ENCODE results near the gene GRB10.

Gene GRB10

DNA sequence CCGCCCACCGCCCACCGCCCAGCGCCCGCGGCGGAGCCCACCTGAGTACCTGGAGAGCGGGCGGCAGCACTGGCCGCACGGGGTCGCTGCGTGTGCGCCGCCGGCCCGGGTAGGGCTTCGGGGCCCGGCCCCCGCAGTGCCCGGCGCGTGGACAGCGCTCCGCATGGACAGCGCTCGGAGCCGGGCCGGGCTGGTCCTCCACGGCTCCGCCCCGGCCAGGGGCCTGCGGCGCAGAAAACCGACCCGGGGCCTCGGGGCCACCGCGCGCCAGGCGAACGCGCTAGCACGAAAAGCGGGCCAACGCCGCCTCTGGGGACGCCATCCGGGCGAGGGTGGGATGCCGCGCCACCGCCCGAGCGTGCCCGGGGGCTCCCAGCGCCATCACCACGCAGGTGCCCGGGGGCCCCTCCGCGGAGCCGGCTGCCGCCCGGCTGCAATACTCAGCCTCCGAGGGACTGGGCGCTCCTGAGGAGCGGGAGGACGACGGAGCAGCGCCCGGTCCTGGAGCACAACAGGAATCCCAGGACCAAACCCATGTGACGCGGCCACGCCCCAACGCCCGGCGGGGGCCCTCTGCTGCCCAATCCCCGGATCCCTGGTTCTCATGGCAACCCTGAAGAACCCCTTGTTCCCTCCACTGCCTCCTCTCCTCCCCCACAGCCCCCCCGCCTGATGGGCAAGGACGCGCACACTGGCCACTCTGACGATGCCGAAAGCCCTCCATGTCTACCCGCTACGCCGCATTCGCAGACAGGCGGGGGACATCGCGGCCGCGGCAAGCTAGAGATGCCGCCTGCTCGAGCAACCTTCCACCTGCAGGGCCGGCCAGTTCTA, at the start of gene GRB10:
TSS of gene GRB10 (minus strand) at position 522 of the 834 bp plus-strand sequence. CDS start 50,574 bp downstream, outside the sequence.
- no peak within 1 kb of the TSS for H3K27ac ChIP-seq (ENCODE audit: low read length)
- H3K4me3 ChIP-seq (ENCODE audit: low read length) = peak within 1 kb of the TSS; percentile 50
- H3K9me3 ChIP-seq (ENCODE audit: control insufficient read depth, low read depth, low read length) = no peaks in the 10 kb centered on the region
- peak within 1 kb of the TSS; percentile 30 for H3K9ac ChIP-seq (ENCODE audit: low read length)
- H3K4me1 ChIP-seq (ENCODE audit: control insufficient read depth, low read depth, low read length) = peaks cover 20% of the 10 kb centered on the region
- peaks cover 23% of the 10 kb centered on the region for H3K27me3 ChIP-seq (ENCODE audit: control insufficient read depth, insufficient read depth, low read length)
- H3K36me3 ChIP-seq (ENCODE audit: control insufficient read depth, low read depth, low read length) = no peaks in the 10 kb centered on the region

DNA sequence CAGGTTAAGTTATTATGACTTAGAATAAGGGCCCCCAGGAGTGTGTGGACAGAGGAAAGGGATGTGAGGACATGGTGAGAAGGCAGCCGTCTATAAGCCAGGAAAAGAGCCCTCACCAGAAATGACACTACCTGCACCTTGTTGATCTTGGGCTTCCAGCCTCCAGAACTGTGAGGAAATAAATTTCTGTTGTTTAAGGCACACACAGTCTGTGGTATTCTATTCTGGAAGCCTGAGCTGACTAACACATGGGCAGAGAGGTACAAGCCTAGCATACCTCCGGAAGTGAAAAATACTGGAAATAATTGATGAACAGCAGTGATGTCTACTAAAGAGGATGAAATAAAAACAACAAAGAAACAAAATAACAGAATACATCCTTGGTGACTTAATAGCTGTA, 46.1 kb upstream of the GRB10 start:
- H3K27me3 ChIP-seq (ENCODE audit: control insufficient read depth, insufficient read depth, low read length) = no peaks in the 10 kb centered on the region
- H3K9ac ChIP-seq (ENCODE audit: low read length) = no peak overlapping the region
- H3K27ac ChIP-seq (ENCODE audit: low read length) = no peak overlapping the region
- no peaks in the 10 kb centered on the region for H3K9me3 ChIP-seq (ENCODE audit: control insufficient read depth, low read depth, low read length)
- H3K4me1 ChIP-seq (ENCODE audit: control insufficient read depth, low read depth, low read length) = no peaks in the 10 kb centered on the region
- no peak overlapping the region for H3K4me3 ChIP-seq (ENCODE audit: low read length)
- no peaks in the 10 kb centered on the region for H3K36me3 ChIP-seq (ENCODE audit: control insufficient read depth, low read depth, low read length)

DNA sequence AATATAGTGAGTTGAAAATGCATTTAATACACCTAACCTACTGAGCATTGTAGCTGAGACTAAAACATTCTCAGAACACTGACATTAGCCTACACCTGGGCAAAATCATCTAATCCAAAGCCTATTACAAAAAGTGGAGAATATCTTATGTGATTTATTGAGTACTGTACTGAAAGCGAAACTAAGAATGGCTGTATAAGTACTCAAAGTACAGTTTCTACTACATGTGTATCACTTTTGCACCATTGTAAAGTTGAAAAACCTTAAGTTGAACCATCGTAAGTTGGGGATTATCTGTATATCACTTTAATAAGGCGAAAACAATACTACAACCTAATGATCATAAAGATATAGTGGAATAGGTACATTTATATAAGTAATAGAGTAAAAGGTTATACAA, 45.4 kb upstream of the GRB10 start:
- H3K4me3 ChIP-seq (ENCODE audit: low read length) = no peak overlapping the region
- no peaks in the 10 kb centered on the region for H3K27me3 ChIP-seq (ENCODE audit: control insufficient read depth, insufficient read depth, low read length)
- H3K4me1 ChIP-seq (ENCODE audit: control insufficient read depth, low read depth, low read length) = no peaks in the 10 kb centered on the region
- H3K9me3 ChIP-seq (ENCODE audit: control insufficient read depth, low read depth, low read length) = no peaks in the 10 kb centered on the region
- H3K27ac ChIP-seq (ENCODE audit: low read length) = no peak overlapping the region
- no peak overlapping the region for H3K9ac ChIP-seq (ENCODE audit: low read length)
- no peaks in the 10 kb centered on the region for H3K36me3 ChIP-seq (ENCODE audit: control insufficient read depth, low read depth, low read length)

DNA sequence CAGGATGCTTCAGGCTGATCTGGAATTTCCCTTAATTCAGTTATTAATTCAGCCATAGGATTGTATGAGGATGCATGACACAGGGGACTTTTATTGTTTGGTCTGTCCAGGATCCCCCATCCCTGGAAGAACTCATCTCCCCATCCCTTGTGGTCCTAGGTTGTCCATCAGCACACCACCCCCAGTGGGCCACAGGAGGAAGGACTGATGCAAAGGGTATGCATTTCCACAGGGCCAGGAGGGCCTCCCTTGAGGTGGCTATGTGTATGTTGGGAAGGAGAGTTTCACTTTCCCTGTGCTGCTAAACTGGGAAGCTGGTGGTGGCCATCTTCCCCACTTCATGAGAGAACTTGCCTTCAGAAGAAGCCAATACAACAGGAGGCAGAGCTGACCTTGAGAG, 44.6 kb upstream of the GRB10 start:
- H3K27ac ChIP-seq (ENCODE audit: low read length) = no peak overlapping the region
- H3K9me3 ChIP-seq (ENCODE audit: control insufficient read depth, low read depth, low read length) = no peaks in the 10 kb centered on the region
- H3K4me3 ChIP-seq (ENCODE audit: low read length) = no peak overlapping the region
- H3K36me3 ChIP-seq (ENCODE audit: control insufficient read depth, low read depth, low read length) = no peaks in the 10 kb centered on the region
- H3K4me1 ChIP-seq (ENCODE audit: control insufficient read depth, low read depth, low read length) = no peaks in the 10 kb centered on the region
- H3K27me3 ChIP-seq (ENCODE audit: control insufficient read depth, insufficient read depth, low read length) = no peaks in the 10 kb centered on the region
- H3K9ac ChIP-seq (ENCODE audit: low read length) = no peak overlapping the region

DNA sequence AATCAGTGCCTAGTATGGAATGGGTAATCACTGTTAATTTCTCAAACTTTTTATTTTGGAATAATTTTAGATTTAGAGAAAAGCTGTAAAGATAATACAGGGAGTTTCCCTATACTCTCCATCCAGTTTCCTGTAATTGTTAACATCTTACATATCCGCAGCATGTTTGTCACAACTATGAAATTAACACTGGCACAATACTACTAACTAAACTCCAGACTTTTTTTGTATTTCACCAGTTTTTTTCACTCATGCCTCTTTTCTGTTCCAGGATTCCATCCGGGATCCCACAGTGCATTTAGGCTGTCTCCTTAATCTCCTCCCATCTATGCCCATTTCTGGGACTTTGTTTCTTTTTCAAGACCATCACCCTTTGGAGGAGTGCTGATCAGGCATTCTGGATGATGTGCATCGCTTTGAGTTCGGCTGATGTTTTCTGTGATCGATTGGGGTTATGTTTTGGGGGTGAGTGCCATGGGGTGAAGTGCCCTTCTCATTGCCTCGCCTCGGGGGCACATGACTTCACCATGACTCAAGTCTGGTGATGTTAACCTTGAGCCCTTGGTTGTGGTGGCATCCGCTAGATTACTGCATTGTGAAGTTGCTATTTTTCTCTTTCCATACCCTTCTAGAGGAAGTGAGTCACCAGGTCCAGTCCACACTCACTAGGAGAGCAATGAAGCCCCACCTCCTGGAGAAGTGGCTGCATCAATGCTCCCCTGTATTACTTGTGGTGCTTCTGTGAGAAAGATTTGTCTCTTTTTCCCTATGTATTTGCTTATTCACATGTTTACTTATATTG, 43.9 kb upstream of the GRB10 start:
- Histone ChIP-seq H3K27me3 (ENCODE audit: control insufficient read depth, insufficient read depth, low read length) (no peaks in the 10 kb centered on the region), H3K4me3 (ENCODE audit: low read length) (no peak overlapping the region), H3K9me3 (ENCODE audit: control insufficient read depth, low read depth, low read length) (no peaks in the 10 kb centered on the region), H3K9ac (ENCODE audit: low read length) (no peak overlapping the region), H3K36me3 (ENCODE audit: control insufficient read depth, low read depth, low read length) (no peaks in the 10 kb centered on the region), H3K4me1 (ENCODE audit: control insufficient read depth, low read depth, low read length) (peaks cover 4% of the 10 kb centered on the region), H3K27ac (ENCODE audit: low read length) (no peak overlapping the region)

DNA sequence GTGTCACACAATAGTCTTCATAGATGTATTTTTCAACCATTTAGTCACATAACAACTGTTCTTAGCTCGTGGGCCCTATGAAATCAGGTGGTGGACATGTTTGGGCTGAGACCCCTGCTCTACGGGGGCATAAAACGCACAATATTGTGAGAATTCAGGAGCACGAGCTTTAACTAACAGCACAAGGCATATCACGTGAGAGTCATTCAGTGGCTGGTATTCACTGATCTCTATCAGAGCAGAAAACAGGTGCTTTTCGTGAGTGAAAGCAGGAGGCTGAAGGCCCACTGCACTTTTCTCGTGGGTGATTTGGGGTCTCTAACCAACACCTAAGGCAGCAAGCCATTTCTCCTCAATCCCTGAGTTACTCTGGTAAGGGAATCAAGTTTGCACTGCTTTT, 42.8 kb upstream of the GRB10 start:
- peaks cover 9% of the 10 kb centered on the region for H3K4me1 ChIP-seq (ENCODE audit: control insufficient read depth, low read depth, low read length)
- no peak overlapping the region for H3K4me3 ChIP-seq (ENCODE audit: low read length)
- no peak overlapping the region for H3K27ac ChIP-seq (ENCODE audit: low read length)

DNA sequence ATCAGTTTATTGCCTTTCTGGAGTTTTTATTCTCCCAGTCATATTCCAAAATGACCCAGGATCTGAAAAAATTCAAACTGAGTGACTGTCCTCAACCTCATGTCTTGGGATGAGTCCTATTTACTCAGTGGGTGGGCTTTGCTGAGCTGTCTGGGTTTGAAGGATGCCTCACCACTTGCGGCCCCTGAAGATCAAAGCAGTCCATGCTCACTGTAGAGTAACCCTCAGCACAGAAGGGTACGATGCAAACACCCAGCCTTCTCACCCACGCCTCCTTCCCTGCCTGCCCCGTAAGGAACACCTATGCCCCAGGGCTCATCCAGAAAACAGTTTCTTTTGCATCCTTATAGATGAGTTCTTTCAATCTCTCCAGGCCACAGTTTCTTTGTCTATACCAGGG, 42.2 kb upstream of the GRB10 start:
- H3K4me3 ChIP-seq (ENCODE audit: low read length) = no peak overlapping the region
- peaks cover 9% of the 10 kb centered on the region for H3K4me1 ChIP-seq (ENCODE audit: control insufficient read depth, low read depth, low read length)
- H3K27ac ChIP-seq (ENCODE audit: low read length) = no peak overlapping the region
- no peaks in the 10 kb centered on the region for H3K27me3 ChIP-seq (ENCODE audit: control insufficient read depth, insufficient read depth, low read length)
- H3K36me3 ChIP-seq (ENCODE audit: control insufficient read depth, low read depth, low read length) = no peaks in the 10 kb centered on the region
- no peaks in the 10 kb centered on the region for H3K9me3 ChIP-seq (ENCODE audit: control insufficient read depth, low read depth, low read length)
- no peak overlapping the region for H3K9ac ChIP-seq (ENCODE audit: low read length)

More for the DNA sequence above, 42.8 kb upstream of the GRB10 start:
- Histone ChIP-seq H3K9me3 (ENCODE audit: control insufficient read depth, low read depth, low read length) (no peaks in the 10 kb centered on the region), H3K27me3 (ENCODE audit: control insufficient read depth, insufficient read depth, low read length) (no peaks in the 10 kb centered on the region), H3K9ac (ENCODE audit: low read length) (no peak overlapping the region), H3K36me3 (ENCODE audit: control insufficient read depth, low read depth, low read length) (no peaks in the 10 kb centered on the region)

DNA sequence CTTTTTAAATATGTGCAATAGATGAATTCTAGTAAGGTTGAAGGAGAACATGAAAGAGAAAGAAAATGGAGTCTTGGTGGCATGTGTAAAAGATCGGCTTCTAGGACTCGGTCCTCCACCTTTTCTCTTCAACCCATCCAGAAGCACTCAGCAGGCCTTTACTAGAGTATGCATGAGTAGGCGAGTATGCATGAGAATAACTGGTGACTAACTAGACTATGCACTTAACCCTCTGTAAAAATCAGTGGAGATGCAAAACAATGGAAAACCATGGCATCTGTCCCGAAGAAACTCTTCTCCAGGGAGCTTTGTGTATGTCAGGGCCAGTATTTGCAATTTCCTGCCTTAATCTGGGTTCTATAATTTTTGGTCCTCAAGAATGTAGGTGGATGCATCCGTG, 40.0 kb upstream of the GRB10 start:
- peaks cover 9% of the 10 kb centered on the region for H3K4me1 ChIP-seq (ENCODE audit: control insufficient read depth, low read depth, low read length)
- no peaks in the 10 kb centered on the region for H3K9me3 ChIP-seq (ENCODE audit: control insufficient read depth, low read depth, low read length)
- no peak overlapping the region for H3K4me3 ChIP-seq (ENCODE audit: low read length)
- no peak overlapping the region for H3K9ac ChIP-seq (ENCODE audit: low read length)
- H3K36me3 ChIP-seq (ENCODE audit: control insufficient read depth, low read depth, low read length) = no peaks in the 10 kb centered on the region
- no peak overlapping the region for H3K27ac ChIP-seq (ENCODE audit: low read length)
- H3K27me3 ChIP-seq (ENCODE audit: control insufficient read depth, insufficient read depth, low read length) = no peaks in the 10 kb centered on the region

DNA sequence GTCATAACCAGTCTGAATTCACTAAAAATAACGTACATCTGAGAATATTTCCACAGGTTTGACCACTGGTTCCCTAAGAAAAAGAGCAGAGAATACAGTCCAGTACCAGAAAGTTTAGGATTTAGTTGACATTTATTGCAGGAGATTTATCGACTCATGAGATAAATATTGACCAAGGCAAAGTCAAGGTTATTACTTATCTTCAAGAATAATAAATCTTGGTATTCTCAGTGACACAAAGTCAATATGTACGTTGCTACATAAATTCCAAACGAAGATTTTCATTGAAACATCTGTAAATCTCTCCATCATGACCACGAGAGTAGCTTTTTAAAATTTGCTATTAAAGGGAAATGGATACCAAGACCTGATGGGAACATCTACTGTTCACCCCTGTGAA, 39.4 kb upstream of the GRB10 start:
- Histone ChIP-seq H3K9ac (ENCODE audit: low read length) (no peak overlapping the region), H3K4me3 (ENCODE audit: low read length) (no peak overlapping the region), H3K27me3 (ENCODE audit: control insufficient read depth, insufficient read depth, low read length) (no peaks in the 10 kb centered on the region), H3K36me3 (ENCODE audit: control insufficient read depth, low read depth, low read length) (no peaks in the 10 kb centered on the region), H3K27ac (ENCODE audit: low read length) (no peak overlapping the region), H3K4me1 (ENCODE audit: control insufficient read depth, low read depth, low read length) (peaks cover 9% of the 10 kb centered on the region), H3K9me3 (ENCODE audit: control insufficient read depth, low read depth, low read length) (no peaks in the 10 kb centered on the region)

DNA sequence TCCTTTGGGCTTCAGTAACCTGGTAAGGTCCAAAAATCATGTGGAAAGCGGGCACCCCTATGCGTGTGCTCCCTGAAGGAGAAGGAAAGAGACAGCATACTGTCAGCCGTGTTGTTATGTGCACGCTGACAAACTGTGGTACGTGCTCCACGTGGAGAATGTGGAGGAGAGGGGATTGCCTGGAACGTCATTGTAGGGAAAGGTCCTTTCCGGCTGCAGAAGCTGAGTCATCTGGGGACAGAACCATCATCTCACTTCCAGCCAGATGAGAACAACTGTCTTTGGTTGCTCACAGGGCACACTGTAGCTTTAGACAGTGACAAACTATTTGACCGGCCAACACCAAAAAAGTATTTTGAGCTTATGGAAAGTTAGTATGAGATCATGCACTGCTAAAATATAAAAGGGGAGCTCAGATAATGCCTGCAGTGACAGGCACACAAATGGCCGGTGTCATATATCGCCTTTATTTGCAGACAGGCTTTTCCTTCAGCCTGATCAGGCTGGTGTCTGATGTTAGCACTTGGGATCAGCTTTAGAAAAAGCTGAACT, 38.8 kb upstream of the GRB10 start:
- Histone ChIP-seq H3K4me3 (ENCODE audit: low read length) (no peak overlapping the region), H3K9ac (ENCODE audit: low read length) (no peak overlapping the region)

DNA sequence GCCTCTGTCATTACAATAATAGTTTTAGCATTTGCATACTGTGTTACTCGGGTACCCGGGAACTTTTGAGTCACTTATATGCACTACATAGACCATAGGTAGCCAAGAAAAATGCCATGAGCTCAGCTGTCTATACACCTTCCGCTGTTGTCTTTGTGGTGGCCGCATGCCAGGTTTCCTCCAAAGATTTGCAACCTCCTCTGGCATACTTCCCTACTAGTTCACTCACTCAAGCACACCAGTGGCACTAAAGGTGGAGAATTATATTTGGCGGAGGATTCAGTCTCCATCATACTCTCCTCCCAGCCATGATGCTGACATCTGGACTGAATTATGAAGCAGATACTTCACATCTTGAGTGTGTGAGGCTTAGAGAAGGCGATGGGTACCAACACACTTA, 35.6 kb upstream of the GRB10 start:
- H3K27me3 ChIP-seq (ENCODE audit: control insufficient read depth, insufficient read depth, low read length) = no peaks in the 10 kb centered on the region

More for the DNA sequence above, 38.8 kb upstream of the GRB10 start:
- no peaks in the 10 kb centered on the region for H3K27me3 ChIP-seq (ENCODE audit: control insufficient read depth, insufficient read depth, low read length)
- no peaks in the 10 kb centered on the region for H3K36me3 ChIP-seq (ENCODE audit: control insufficient read depth, low read depth, low read length)
- H3K9me3 ChIP-seq (ENCODE audit: control insufficient read depth, low read depth, low read length) = no peaks in the 10 kb centered on the region
- peaks cover 9% of the 10 kb centered on the region for H3K4me1 ChIP-seq (ENCODE audit: control insufficient read depth, low read depth, low read length)
- H3K27ac ChIP-seq (ENCODE audit: low read length) = no peak overlapping the region

More for the DNA sequence above, 35.6 kb upstream of the GRB10 start:
- no peak overlapping the region for H3K27ac ChIP-seq (ENCODE audit: low read length)
- peaks cover 19% of the 10 kb centered on the region for H3K4me1 ChIP-seq (ENCODE audit: control insufficient read depth, low read depth, low read length)
- no peaks in the 10 kb centered on the region for H3K36me3 ChIP-seq (ENCODE audit: control insufficient read depth, low read depth, low read length)
- H3K9me3 ChIP-seq (ENCODE audit: control insufficient read depth, low read depth, low read length) = no peaks in the 10 kb centered on the region
- no peak overlapping the region for H3K4me3 ChIP-seq (ENCODE audit: low read length)
- H3K9ac ChIP-seq (ENCODE audit: low read length) = no peak overlapping the region
